ENCODE results near the gene ZSCAN20. TPM values are rescaled to one million over a fixed set of nuclear protein-coding genes. Genes with fewer than 3 reads are reported as not detected.

Gene ZSCAN20
- total and polyA plus RNA-seq, 9 of the 15 experiments (the other 6 are each of a cell fraction or from before 2014, with no cell fraction given), result 0.36 to 3.3 (median 2.0) TPM

GRCh38 chr1:33433509-33434362, 38.7 kb upstream of the ZSCAN20 start (continued):
- TF ChIP-seq RREB1 (CRISPR knock-in tag; IDR thresholded peaks at IDR 0.05) (no peak), PBX2 (CRISPR knock-in tag; IDR thresholded peaks at IDR 0.05; ENCODE audit: low read depth) (no peak), PBX2 (tag; conservative IDR thresholded peaks at IDR 0.05; ENCODE audit: low read depth) (peak; percentile 44), FOS (IDR thresholded peaks at IDR 0.05; ENCODE audit: extremely low read depth, insufficient read length) (peak; percentile 28), CCAR2 (IDR thresholded peaks at IDR 0.05; ENCODE audit: low read depth, low read length) (no peak), CEBPG (CRISPR knock-in tag; IDR thresholded peaks at IDR 0.05) (peak; percentile 88), CEBPG (tag; conservative IDR thresholded peaks at IDR 0.05 in 1 of 2, IDR thresholded peaks at IDR 0.05 in 1 of 2) (peak; percentile 93 to 98), SMARCC2 (IDR thresholded peaks at IDR 0.05; ENCODE audit: low read depth) (0 out of 2 replicates have a peak, but pooled peaks have one; percentile 50), SPI1 (IDR thresholded peaks at IDR 0.05; ENCODE audit: borderline replicate concordance, low read depth, low read length) (peak; percentile 75), FOXJ3 (CRISPR knock-in tag; IDR thresholded peaks at IDR 0.05) (no peak), NR2C2 (CRISPR knock-in tag; IDR thresholded peaks at IDR 0.05) (no peak), NR2C2 (tag; IDR thresholded peaks at IDR 0.05) (peak; percentile 78; the same call in 1 of the 2 replicates), HMGN3 (IDR thresholded peaks at IDR 0.05; ENCODE audit: borderline replicate concordance, extremely low read depth, insufficient read length, low read depth, low read length) (no peak), CREB1 (IDR thresholded peaks at IDR 0.05) (no peak), CREB1 (CRISPR knock-in tag; IDR thresholded peaks at IDR 0.05) (no peak), SMARCA4 (IDR thresholded peaks at IDR 0.05) (peak; percentile 77), MECOM (CRISPR knock-in tag; IDR thresholded peaks at IDR 0.05) (no peak), BHLHE40 (IDR thresholded peaks at IDR 0.05; ENCODE audit: low read length) (peak; percentile 35; the same call in 1 of the 2 replicates), CEBPB (tag; IDR thresholded peaks at IDR 0.05) (peak; percentile 91), MAFG (tag; conservative IDR thresholded peaks at IDR 0.05) (0 out of 2 replicates have a peak, but pooled peaks have one; percentile 5), CTBP1 (IDR thresholded peaks at IDR 0.05; ENCODE audit: borderline replicate concordance) (peak; percentile 52; the same call in 1 of the 2 replicates)

Measured in K562 (cell line).